ENCODE data around the gene DROSHA. TPM values are rescaled to one million over a fixed set of nuclear protein-coding genes. Genes with fewer than 3 reads are reported as not detected.
A peak's percentile ranks its signal among the peaks of the same experiment; 100 is the strongest.
"Not testable (repeated sequence)": the region's sequence is repeated elsewhere in the genome, so short reads cannot be mapped to it uniquely, and the experiment has no call there.

DROSHA gene, protein sequence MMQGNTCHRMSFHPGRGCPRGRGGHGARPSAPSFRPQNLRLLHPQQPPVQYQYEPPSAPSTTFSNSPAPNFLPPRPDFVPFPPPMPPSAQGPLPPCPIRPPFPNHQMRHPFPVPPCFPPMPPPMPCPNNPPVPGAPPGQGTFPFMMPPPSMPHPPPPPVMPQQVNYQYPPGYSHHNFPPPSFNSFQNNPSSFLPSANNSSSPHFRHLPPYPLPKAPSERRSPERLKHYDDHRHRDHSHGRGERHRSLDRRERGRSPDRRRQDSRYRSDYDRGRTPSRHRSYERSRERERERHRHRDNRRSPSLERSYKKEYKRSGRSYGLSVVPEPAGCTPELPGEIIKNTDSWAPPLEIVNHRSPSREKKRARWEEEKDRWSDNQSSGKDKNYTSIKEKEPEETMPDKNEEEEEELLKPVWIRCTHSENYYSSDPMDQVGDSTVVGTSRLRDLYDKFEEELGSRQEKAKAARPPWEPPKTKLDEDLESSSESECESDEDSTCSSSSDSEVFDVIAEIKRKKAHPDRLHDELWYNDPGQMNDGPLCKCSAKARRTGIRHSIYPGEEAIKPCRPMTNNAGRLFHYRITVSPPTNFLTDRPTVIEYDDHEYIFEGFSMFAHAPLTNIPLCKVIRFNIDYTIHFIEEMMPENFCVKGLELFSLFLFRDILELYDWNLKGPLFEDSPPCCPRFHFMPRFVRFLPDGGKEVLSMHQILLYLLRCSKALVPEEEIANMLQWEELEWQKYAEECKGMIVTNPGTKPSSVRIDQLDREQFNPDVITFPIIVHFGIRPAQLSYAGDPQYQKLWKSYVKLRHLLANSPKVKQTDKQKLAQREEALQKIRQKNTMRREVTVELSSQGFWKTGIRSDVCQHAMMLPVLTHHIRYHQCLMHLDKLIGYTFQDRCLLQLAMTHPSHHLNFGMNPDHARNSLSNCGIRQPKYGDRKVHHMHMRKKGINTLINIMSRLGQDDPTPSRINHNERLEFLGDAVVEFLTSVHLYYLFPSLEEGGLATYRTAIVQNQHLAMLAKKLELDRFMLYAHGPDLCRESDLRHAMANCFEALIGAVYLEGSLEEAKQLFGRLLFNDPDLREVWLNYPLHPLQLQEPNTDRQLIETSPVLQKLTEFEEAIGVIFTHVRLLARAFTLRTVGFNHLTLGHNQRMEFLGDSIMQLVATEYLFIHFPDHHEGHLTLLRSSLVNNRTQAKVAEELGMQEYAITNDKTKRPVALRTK (N-terminal part only)
- 10 to 100 TPM; 31.5 to 33.9 TPM for total RNA-seq
- long read RNA-seq, partial matches to known transcripts, result 7 of 8 reads
- long read RNA-seq, other reads (novel, unspliced or antisense), result 1 of 8 reads

DNA sequence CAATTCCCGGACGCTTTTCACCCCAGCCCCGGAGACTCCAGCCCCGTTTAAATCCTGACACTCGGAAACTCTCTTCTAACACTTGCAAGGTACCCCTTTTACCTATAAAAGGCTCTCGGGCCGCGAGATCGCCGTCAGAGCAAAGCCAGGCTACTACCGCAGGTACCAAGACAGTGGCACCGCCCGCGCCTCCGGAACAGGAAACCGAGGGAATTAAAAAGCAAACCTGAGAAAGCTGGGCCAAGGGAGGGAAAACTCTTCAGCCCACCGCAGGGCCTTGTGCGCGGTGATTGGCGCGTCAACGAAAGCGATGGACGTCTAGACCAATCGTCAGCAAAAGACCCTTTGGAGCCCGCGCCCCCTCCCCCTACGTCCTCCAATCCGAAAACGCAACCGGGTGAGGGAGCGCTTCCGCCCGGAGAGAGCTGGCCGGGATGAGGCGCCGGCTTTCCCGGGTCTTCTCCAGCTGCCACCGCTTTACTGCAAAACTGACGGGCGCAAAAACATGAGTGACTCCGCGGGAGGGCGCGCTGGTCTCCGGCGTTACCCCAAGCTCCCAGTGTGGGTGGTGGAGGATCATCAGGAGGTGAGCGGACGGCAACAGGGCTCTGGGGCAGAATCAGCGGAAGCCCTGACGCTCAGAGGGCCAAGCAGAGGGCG, at the start of gene DROSHA, which contains the start of gene C5orf22:
Gene DROSHA (minus strand): TSS at position 206 of the 660 bp plus-strand sequence. CDS start 3,034 bp downstream, outside the sequence.
Gene C5orf22 (plus strand): TSS at position 414 of the 660 bp plus-strand sequence. CDS start 92 bp downstream, at position 506.
- ATAC-seq (peak; percentile 99 to 100), DNase-seq (peak; percentile 96)
- intact Hi-C loops (cut with DNase I), result no loop called here

GRCh38 chr5:31579558-31579957, 47.7 kb upstream of the DROSHA start:
- ATAC-seq, result no peak
- DNase-seq, result no peak
- intact Hi-C loops (cut with DNase I), result no loop called here

DNA sequence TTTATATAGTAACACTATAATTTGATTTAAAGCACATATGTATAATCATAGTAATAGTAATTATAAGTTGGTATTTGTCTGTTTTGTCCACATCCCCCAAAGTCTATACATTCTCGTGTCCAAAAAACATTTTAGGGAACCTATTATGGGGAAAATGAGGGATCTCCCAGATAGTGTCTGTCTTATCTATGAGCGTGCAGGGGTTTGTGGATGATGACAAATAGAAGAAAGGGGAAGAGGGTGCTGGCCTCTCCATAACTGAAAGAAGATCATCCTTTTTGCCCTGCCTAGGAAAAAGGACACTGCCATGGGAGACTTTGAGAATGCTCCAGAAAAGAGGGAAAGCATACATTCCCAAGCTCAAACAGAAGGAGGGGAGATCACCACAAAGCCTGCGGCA, 45.5 kb upstream of the DROSHA start:
- no peak for ATAC-seq
- intact Hi-C loops (cut with DNase I), result no loop called here
- DNase-seq, result no peak

DNA sequence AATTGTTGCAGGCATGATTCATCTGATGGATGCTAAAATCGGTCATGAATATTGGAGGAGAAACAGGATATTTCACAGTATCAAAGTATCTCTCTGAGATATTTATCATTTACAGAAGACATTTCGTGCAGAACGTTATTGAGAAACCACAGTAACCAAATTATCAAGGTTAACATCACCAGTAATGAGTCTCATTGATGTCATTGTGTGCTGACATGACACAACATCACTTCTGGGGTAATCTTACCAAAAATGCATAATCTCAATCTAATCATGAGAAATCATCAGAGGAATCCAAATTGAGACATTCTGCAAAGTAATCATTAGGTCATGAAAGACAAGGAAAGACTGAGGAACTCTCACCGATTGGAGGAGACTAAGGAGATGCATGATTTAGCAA, 42.9 kb upstream of the DROSHA start:
- ATAC-seq, result no peak
- intact Hi-C loops (cut with DNase I), result no loop called here
- no peak for DNase-seq

DNA sequence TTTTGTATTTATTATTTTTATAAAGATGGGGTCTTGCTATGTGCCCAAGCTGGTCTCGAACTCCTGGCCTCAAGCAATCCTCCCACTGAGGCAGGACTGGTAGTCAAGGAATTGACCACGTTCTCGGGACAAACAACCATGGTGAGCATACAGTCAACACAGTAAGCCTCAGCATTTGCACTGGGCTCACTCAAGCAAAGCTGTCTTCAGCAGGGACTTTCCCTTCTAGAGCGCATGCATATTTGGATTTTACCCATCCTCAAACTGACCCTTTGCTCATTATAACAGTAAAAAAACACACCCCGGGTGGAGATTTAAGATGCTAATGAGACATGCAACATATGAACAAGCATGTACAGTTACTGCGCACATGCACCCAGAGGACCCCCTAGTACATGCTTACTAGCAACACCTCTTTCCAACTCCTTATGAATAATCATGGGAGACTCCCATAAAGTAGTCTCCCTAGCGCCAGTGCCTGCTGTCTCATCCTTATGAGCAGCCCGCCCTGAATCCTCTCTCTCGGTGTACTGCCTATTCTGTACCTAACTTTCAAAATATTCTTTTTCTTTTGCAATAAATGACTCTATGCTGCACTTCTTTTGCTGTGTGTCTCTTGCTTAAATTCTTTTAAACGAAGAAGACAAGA, 41.7 kb upstream of the DROSHA start:
- intact Hi-C loops (cut with DNase I), result no loop called here
- no peak for ATAC-seq
- DNase-seq, result no peak

DNA sequence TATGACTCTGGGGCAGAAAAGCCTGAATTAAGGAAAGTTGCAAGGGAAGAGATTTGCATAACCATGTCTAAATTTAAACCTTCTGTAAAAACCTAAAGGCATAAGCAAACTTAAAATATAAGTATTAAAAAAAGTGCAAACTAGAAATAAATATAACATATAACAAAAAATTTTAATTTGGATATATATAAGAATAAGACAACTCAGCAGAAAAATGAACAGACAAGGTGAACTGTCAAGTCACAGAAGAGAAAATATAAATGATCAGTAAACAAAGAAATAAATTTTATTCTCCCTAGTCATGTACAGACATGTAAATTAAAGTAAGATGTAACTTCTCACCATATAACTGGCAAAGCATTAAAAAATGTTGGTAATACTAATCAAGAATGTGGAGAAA, 37.2 kb upstream of the DROSHA start:
- intact Hi-C loops (cut with DNase I), result no loop called here
- ATAC-seq, result no peak

GRCh38 chr5:31568302-31568835, 36.5 kb upstream of the DROSHA start:
- ATAC-seq, result no peak
- no peak for DNase-seq
- intact Hi-C loops (cut with DNase I), result no loop called here

More for the DNA sequence above, 37.2 kb upstream of the DROSHA start:
- DNase-seq, result no peak

GRCh38 chr5:31566362-31566761, 34.5 kb upstream of the DROSHA start:
- DNase-seq; intact Hi-C loops (cut with DNase I); ATAC-seq: not testable (repeated sequence)

GRCh38 chr5:31563216-31563615, 31.3 kb upstream of the DROSHA start:
- DNase-seq (no peak), ATAC-seq (no peak)
- intact Hi-C loops (cut with DNase I), result no loop called here

DNA sequence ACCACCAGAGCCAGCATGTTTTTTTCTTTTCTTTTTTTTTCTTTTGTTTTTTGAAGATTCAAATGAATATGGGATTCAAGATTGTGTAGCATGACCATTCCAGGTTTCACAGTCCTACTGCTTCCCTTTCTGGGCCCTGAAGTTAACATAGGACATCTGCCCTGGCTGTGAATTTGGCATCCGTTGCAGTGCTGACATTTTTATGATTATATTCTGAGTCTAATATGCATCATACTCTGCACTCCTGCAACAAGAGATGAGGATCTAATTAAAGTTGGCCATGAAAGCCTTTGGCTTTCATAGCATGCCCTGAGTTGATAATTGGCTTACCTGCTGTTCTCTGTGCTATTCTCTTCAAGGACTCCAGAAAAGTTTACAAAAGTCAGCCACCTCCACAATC, 30.1 kb upstream of the DROSHA start:
- DNase-seq (no peak), ATAC-seq (no peak)
- intact Hi-C loops (cut with DNase I), result no loop called here

- ATAC-seq (no peak), DNase-seq (no peak)
- intact Hi-C loops (cut with DNase I), result no loop called here
Measured at GRCh38 chr5:31559942-31560341, 28.0 kb upstream of the DROSHA start.

GRCh38 chr5:31556461-31556860, 24.6 kb upstream of the DROSHA start:
- no peak for DNase-seq
- intact Hi-C loops (cut with DNase I), result no loop called here
- no peak for ATAC-seq

- DNase-seq (no peak), ATAC-seq (no peak)
- intact Hi-C loops (cut with DNase I), result no loop called here
Measured at GRCh38 chr5:31554552-31554951, 22.7 kb upstream of the DROSHA start.

GRCh38 chr5:31553863-31554262, 22.0 kb upstream of the DROSHA start:
- no peak for ATAC-seq
- no peak for DNase-seq
- intact Hi-C loops (cut with DNase I), result no loop called here

- no peak for ATAC-seq
- intact Hi-C loops (cut with DNase I), result no loop called here
Measured at GRCh38 chr5:31551878-31552277, 20.0 kb upstream of the DROSHA start.

GRCh38 chr5:31549114-31549513, 17.2 kb upstream of the DROSHA start:
- DNase-seq; intact Hi-C loops (cut with DNase I); ATAC-seq: not testable (repeated sequence)

More at GRCh38 chr5:31551878-31552277, 20.0 kb upstream of the DROSHA start:
- DNase-seq, result no peak

- ATAC-seq, result no peak
- no peak for DNase-seq
- intact Hi-C loops (cut with DNase I), result no loop called here
Measured at GRCh38 chr5:31537851-31538250, 6.0 kb upstream of the DROSHA start.

GRCh38 chr5:31537349-31537748, 5.5 kb upstream of the DROSHA start:
- no peak for DNase-seq
- ATAC-seq, result no peak
- intact Hi-C loops (cut with DNase I), result no loop called here

Measured in left cardiac atrium (tissue), 4 donors.